Retinal pigment epithelial cell (primary cell): Measurements from ENCODE around the gene HOXD9.

Experiments used
- DNase-seq: peaks from one replicate; pipeline ENCODE4 v3.0.0-alpha.2; 2010; ENCODE audit warnings: low read depth
- H3K4me3 ChIP-seq: 2 replicates; pipeline ENCODE4 v1.5.1; 2011; ENCODE audit warnings: mild to moderate bottlenecking, low read length, control low read depth, moderate library complexity
- TF ChIP-seq, protein P1 (sequence below): conservative IDR thresholded peaks from 2 replicates; pipeline ENCODE4 v1.5.1; 2011; ENCODE audit warnings: low read depth, low read length, control low read depth, inconsistent platforms

The HOXD9 gene

DNA sequence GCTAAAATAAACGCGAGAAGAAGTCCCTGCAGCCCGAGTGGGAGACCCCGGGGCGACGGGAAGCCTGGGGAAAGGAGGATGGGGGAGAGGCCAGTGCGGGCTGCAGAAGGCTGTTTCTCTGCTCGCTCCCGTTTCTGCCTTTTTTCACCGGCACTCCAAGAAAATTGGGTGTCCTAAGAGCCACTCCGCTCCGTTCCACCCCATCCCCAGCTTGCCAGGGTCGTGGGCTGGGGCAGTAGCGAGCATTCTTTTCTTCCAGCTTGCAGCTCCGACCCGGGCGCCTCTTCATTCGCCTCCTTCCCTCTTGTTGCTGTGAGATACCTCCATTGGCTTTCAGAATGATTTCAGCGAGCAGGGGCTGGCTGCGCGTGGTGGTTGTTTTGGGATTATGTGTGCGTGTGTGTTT is 35.7 kb downstream of the HOXD9 start:
- TF ChIP-seq, protein P1, sequence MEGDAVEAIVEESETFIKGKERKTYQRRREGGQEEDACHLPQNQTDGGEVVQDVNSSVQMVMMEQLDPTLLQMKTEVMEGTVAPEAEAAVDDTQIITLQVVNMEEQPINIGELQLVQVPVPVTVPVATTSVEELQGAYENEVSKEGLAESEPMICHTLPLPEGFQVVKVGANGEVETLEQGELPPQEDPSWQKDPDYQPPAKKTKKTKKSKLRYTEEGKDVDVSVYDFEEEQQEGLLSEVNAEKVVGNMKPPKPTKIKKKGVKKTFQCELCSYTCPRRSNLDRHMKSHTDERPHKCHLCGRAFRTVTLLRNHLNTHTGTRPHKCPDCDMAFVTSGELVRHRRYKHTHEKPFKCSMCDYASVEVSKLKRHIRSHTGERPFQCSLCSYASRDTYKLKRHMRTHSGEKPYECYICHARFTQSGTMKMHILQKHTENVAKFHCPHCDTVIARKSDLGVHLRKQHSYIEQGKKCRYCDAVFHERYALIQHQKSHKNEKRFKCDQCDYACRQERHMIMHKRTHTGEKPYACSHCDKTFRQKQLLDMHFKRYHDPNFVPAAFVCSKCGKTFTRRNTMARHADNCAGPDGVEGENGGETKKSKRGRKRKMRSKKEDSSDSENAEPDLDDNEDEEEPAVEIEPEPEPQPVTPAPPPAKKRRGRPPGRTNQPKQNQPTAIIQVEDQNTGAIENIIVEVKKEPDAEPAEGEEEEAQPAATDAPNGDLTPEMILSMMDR: no peak
- no peak for DNase-seq
- no peak overlapping the region for H3K4me3 ChIP-seq

DNA sequence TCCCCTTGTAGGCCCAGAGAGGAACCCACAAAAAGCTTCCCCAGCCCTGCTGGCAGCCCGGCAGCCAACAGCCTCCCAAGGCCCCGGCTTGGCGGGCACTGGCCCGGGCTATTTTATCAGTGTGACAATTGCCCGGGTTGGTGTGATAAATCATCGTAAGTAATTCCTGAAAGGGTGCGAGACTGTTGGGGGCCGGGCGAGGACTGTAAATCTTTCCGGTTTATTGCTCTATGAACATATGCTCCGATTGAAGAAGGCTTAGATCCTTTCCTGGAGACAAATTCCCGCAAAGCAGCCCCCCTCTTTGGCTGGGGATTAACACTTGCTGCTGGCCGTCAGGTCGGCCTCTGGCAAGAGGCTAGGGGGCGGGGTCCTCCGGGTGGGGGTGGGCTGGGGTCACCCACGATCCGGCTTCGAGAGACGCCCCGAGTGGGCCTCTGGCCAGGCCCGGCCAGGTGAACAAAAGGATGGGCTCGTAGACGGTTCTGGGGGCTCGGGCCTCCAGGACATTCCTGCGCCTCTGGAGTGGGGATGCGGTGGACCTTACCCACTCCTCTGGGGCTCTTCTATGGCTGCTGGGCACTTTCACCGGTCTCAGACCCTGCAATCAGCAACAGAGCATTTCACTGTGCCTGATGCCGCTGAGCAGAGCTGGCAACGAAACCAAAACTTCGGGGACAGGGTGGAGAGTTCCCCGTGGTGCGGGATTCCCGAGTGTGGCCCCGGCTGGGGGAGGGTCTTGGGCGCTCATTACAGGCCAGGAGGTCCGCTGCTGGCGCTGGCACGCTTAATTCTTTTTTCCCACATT is 36.5 kb downstream of the HOXD9 start:
- TF ChIP-seq, protein P1: no peak
- H3K4me3 ChIP-seq: no peak overlapping the region
- DNase-seq: no peak

DNA sequence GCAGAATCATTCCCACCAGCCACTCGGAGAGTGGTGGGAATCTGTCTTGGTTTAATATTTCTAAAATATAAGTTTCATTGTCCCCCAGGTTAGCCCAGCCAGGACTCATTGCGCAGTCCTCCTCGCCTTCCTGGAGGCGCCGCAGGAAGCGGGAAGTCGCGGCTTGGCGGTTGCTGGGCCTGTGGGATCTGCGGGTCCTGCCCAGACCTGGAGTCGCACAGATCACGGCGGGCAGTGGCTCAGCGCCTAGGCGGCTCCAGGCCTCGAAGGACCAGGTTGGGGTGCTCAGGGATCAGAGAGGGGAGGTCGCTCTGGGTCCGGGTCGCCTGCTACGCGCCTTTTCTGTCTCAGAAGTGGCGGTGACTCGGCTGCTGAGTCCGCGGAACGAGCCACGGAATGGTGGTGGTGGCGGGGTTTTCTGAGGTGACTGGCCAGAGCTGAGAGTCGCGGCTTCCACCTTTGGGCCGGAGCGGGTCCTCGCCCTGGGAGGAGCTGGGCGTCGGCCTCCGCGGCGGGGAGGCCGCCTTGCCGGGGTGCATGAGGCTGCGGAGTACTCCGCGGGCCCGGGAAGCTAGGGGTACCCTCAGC is 37.2 kb downstream of the HOXD9 start:
- no peak for DNase-seq

DNA sequence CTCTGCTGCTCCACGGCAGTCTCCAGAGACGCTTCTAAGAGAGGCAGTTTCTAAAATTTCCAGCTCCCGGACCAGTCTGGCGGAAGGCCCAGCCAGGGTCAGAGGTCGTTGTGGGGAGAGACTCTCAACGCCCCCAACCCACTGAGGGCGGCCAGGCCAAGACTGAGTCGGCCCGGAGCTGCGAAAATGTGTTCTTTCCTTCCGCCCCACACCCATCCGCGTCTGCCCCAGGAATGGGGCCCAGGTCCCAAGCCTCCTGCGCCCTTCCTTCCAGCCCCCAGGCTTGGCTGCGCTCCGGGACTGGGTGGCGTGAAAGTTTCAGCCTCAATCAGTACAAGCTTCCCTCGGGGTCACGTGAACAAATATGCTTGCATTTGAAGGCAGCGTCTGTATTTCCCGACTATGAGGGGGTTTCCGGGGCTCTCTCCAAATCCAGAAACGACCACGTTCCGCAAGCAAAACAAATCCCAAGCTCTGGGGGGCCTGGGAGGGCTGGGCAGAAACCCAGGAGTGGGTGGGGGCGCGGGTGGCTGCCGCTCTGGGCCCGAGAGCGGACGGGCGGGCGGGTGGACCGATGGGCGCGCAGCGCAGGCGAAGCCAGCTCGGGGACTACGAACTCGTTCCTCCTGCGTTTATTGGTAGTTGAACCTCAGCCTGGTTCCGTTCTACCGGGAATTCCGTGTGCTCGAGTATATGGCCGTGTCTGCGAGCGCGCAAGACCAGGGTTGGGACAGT is 37.9 kb downstream of the HOXD9 start:
- TF ChIP-seq, protein P1: no peak
- no peak overlapping the region for H3K4me3 ChIP-seq
- no peak for DNase-seq

More for the DNA sequence above, 37.2 kb downstream of the HOXD9 start:
- H3K4me3 ChIP-seq: no peak overlapping the region
- TF ChIP-seq, protein P1: no peak

DNA sequence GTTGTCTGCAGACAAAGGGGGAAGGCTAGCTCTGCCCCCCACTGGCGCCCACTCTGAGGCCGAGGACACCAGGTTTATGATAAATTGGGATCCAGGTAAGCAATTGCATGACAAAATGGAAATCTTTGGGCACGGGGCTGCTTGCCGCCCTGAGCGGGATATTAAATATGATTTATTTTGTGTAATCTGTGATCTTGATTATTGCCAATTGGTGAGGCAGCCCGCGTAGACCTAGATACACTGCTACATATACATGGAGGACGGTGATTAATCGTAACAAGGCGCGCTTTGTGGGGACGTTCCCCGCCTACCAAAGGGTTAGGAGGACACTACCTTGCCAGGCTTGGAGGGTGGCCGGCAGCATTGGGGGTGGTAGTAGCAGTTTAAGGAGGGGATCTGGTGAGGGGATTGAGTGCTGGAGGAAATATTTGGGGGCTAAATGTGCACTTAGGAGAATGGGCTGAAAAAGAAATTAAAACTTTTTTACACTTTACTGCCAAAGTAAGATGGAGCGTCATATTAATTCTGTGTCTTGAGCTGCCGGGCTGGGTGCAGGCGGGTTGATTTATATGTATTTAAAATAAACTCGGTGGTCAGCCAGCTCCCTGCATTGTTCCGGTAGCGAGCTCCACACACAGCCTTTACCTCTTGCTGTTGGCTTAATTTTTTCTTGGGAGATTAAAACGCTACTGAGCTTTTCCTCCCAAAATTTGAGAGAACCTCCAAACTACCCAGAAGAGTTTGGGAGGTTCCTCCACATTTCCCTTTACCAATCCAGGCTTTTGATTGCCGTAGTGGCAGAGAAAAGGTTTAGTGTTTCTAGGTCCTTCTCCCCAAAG is 38.7 kb downstream of the HOXD9 start:
- DNase-seq: no peak
- no peak overlapping the region for H3K4me3 ChIP-seq
- TF ChIP-seq, protein P1: no peak

DNA sequence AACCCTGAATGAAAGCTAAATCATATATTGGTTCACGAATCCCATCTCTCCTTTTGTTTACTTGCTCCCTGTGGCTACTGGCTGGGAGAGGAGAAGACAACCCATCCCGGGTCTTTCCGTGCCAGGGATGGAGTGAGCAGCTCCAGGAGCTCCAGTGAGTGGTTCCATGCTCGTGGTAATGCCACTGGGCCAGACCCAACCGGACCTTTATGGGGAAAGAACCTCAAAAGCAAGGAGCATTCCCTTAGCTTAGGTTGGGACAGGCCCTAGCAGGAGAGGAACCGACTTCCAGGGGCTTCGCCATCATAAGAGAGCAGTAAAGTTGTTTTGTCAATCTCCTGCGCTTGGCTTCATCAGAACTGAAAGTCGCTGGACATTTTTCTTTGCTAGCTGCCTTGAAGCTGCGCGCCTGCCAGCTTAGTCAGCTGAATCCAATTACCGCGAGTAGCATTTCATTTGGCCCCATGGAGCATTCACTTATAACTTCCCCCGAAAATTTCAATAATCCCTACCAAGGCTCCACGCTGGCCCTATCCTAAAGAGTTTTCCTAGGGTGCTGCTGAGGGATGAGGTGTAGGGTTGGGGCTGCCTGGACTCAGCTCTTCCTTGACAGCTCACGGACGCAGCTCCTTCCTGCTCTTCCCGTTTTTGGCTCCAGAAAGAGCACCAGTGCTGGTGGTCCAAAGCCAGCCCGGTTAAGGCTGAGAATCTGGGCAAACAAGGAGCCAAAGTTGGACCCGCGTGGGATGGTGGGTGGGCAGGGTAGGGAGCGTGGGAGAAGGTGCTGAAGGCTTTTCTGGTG is 39.5 kb downstream of the HOXD9 start:
- no peak overlapping the region for H3K4me3 ChIP-seq

More for the DNA sequence above, 39.5 kb downstream of the HOXD9 start:
- DNase-seq: no peak
- TF ChIP-seq, protein P1: no peak
